NCI-H2196 (cell line): ENCODE measurements around the gene HMG20A.

Experiments
- DNase-seq: peaks from one replicate; lab custom pipeline; 2025; ENCODE audit not compliant: unreplicated experiment; lab: John Stamatoyannopoulos, UW

Gene HMG20A

GRCh38 chr15:77514641-77515402 lies 94.1 kb downstream of the HMG20A start:
- no peak for DNase-seq

GRCh38 chr15:77515613-77516012 lies 94.9 kb downstream of the HMG20A start:
- DNase-seq, result no peak

DNA sequence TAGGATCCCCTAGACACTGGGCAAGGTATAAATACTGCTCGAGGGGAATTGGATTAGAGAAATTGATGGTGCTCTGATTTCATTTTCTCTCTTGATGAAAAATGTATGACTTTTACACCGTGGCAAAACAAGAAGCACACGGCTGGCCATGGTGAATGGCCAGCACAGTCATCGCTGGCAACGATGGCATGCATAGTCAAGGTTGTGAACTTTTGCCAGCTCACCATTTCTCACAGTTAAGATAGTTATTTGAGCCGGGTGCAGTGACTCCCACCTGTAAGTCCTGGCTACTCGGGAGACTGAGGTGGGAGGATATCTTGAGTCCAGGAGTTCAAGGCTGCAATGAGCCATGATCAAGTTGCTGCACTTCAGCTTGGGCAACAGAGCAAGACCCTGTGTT lies 95.4 kb downstream of the HMG20A start:
- no peak for DNase-seq

GRCh38 chr15:77516786-77517185 lies 96.1 kb downstream of the HMG20A start:
- DNase-seq, result no peak

GRCh38 chr15:77517579-77517978 lies 96.9 kb downstream of the HMG20A start:
- DNase-seq, result no peak

DNA sequence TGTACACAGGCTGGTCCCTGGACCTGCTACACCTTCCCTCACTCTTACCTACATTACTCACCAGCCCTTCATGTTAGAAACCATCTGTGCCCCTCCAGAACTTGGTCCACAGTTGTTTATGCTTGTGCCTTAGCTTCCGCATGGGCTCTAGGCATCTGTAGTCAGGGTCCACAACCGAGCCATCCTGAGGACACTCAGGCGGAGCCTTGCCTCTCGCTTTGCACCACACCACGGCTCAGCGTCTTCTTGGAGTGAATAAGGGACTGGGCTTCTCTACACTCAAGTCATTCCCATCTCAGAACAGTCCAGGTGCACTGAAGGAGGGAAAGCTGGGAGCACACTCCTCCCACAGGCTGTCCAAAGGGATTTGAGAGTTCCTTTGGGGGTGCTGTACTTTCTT lies 97.8 kb downstream of the HMG20A start:
- no peak for DNase-seq

DNA sequence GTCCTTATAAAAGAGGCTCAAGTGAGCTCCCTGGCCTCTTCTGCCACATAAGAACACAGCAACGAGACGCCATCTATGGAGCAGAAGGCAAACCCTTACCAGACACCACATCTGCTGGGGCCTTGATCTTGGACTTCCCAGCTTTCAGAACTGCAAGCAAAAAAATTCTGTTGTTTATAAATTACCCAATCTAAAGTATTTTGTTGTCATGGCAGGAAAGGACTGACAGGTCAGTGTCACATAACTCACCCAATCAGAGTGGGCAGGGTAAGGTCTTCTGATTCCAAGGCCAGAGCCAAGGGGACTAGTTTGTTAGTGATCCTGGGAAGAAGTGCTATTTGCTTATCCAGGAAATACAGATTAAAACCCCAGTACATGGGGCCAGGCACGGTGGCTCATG lies 98.9 kb downstream of the HMG20A start:
- no peak for DNase-seq

DNA sequence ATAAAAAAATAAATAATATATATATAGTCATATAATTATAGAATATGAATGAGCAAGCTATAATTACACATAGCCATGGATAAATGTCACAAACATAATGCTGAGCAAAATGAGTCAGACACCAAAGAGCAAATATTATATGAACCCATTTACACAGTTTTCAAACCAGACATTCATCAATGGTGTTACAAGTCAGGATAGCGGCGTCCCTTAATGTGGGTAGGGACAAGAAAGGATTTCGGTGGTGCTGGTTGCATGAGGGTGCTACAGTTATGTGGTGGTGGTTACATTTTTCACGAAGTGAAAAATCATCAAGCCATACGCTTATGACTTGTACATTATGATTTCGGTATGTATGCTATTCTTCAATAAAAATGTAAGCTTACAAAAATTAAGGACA lies 100.5 kb downstream of the HMG20A start:
- no peak for DNase-seq

DNA sequence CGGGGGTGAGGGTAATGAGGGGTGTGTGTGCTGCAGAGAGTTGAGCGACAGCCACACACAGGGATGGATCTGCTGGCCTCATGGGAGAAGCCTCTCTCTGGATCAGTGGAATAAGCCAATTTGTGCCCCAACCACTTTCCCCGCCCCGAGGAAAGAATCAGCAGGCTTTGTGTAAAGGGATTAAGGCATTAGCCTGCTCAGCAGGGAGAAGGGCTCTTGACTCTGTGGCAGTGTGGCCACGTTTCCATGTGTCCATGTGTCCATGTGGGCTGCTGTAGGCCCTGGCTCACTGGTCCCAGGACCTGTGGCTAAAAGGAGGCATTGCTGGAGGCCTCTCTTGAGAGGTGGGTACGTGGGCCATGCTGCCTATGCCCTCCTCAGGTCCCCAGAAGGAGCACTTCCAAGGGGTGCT lies 104.7 kb downstream of the HMG20A start:
- no peak for DNase-seq

DNA sequence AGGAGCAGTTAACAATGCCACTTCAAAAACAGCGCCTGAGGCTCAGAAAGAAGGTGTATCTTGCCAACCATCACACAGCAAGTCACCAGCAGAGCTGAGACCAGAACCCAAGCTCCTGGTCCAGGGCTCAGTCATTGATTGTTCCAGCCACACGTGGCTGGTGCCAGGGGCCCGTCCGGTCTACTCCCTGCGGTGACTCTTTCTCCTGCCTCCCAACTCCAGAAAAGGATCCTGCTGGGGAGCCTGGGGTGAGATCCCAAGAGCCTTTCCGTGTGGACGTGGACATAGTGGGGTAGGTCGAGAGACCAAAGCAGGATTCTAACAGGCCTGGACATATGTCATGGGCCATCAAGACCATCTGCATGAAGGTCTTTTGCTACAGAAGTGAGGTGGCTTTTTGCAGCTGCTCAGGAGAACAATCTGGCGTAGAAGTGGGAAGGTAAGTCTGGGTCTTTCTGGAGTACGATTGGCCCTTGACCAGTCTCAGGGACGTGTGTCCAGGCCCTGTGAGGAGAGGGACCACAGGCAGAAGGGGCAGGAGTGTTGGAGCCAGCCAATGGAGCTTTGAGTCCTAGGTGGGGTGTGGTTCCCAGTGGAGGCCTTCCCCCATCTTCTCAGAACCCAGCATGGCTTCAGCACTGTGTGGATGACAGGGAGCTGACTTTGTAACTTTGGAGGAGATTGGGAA lies 105.4 kb downstream of the HMG20A start:
- DNase-seq, result no peak

- DNase-seq, result no peak
Measured at GRCh38 chr15:77526595-77527163, 106.0 kb downstream of the HMG20A start.

- DNase-seq, result no peak
Measured at GRCh38 chr15:77527164-77527778, 106.6 kb downstream of the HMG20A start.

- DNase-seq, result no peak
Measured at GRCh38 chr15:77527831-77528231, 107.1 kb downstream of the HMG20A start.

DNA sequence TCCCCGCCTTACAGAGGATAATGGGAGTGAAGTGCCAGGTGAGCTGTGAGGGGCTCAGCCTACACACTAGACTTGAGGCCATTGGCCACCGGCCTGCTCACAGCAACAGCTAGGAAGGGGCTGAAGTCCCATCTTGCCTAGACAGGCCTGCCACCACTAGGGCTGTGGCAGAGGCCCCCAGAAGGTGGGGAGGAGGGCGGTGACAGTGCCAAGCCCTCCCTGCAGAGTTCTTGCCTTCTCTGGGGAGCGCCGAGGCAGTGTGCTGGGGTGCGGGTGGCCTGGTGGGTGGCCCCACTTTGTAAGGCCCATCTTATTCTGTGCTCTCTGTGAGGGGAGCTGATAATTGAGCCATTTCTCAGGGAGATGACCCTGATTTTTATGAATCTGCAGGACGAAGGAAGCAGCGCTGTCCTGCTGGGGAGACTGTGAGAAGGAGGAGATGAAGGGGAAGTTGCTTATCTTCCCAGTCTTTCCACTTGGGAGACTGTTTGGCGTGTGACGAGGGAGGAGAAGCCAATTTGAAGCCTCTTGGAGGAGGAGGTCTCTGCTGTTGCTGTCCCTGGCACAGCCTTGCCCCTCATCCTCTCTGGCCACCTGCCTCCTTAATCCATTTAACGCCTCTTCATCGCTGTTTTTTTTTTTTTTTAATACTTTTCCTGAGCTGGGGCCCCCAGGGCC lies 107.7 kb downstream of the HMG20A start:
- DNase-seq, result no peak

GRCh38 chr15:77528968-77529319 lies 108.3 kb downstream of the HMG20A start:
- no peak for DNase-seq

GRCh38 chr15:77529394-77530159 lies 108.9 kb downstream of the HMG20A start:
- DNase-seq, result no peak

DNA sequence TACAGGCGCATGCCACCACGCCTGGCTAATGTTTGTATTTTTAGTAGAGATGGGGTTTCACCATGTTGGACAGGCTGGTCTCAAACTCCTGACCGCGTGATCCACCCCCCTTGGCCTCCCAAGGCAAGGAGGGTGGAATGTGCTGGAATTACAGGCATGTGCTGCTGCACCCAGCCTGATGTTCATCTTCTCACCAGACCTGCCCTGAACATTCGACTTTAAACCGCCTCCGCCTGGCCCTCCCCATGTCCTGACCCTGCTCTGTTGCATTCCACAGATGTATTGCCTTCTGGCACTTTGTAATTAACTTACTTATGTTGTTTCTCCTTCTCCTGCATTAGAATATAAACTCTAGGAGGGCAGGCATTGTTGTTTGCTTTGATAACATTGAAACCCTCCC lies 109.9 kb downstream of the HMG20A start:
- no peak for DNase-seq

DNA sequence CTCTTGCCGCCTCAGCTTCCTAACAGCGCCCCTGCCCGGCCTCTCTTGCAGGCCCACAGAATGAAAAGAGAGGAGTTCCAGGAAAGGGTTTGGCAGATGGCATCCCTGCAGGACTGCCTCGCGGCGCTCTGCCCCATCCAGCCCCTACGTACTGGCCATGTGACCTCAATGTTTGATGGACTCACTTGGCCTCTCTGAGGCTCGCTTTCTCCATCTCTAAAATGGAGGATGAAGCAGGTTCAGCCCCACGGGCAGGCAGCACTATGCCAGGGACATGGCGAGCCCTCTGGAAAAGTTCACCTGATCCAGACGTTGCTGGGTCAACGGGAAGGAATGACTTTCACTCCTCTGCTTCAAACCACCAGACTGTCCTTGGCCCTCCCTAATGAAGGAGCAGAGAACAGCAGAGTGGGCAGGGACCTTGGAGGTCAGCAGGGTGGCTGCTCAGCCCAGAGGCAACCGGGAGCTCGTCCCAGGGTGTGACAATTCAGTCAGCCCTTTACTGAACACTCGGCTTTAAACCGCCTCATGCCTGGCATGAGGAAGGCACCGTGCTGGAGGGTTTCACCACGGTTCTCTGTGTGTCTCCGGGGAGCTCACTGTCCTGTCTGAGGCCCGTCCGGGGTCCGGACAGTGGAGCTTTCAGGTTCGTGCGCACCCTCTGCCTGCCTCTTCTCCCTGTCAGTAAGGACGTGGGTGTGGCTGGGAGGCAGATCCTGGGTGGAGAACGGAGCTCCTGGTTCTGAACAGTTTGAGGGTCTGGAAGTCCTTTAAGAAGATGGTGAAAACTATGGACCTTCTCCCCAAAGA lies 110.7 kb downstream of the HMG20A start:
- DNase-seq, result no peak

DNA sequence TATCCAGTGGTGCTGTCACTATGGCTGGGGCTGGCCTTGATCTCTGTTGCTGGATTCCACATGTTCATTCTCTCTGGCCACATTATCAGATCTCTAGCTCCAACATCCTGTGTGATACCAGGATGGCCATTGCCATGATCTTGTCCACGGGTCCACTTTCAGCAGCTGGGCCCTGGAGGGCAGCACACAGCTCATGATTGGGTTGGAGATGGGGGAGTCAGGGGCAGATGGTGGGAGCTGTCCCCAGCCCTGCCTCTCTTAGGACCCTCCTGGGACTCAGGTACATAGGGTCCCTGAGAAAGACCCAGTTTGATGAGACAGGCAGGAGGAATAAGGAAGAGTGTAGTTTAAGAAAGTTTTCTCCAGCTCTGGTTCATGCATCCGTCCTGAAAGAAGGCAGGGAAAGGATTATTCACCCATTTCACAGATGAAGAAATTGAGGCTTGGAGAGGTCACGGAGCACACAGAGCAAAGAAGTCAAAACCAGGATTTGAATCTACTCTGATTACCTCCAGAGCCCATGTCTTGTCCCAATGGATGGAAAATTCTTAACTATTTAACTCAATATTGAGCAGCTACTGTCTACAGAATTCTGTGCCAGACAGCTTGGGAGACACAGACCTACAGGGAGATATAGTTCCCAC lies 111.5 kb downstream of the HMG20A start:
- DNase-seq, result no peak
